Neural progenitor cell (in vitro differentiated cells): ENCODE data around the gene STX2. TPM values are rescaled to one million over a fixed set of nuclear protein-coding genes. Genes with fewer than 3 reads are reported as not detected.
"Not testable (repeated sequence)": the region's sequence is repeated elsewhere in the genome, so short reads cannot be mapped to it uniquely, and the experiment has no call there.

ENCODE experiments used
- DNase-seq: peaks from one replicate; pipeline ENCODE4 v3.0.0-alpha.2; 2016; ENCODE audit warnings: low spot score
- H2AFZ ChIP-seq: fragments of 200-600 bp; sonication (generic); replicated peaks from 2 replicates; pipeline ENCODE4 v1.6.1; 2016; ENCODE audit warnings: antibody characterized with exemption
- H3F3A ChIP-seq: fragments of 200-600 bp; sonication (generic); 2 replicates; pipeline ENCODE4 v1.6.1; 2016; ENCODE audit warnings: antibody characterized with exemption, low read depth
- H3K27ac ChIP-seq: fragments of 200-600 bp; sonication (generic); 2 replicates; pipeline ENCODE4 v1.5.1; 2016; ENCODE audit warnings: mild to moderate bottlenecking
- H3K27me3 ChIP-seq: fragments of 200-600 bp; sonication (generic); 2 replicates; pipeline ENCODE4 v1.6.1; 2016; ENCODE audit warnings: mild to moderate bottlenecking, moderate library complexity
- H3K36me3 ChIP-seq: fragments of 200-600 bp; sonication (generic); 2 replicates; pipeline ENCODE4 v1.5.1; 2016
- H3K4me1 ChIP-seq: fragments of 200-600 bp; sonication (generic); 2 replicates; pipeline ENCODE4 v1.6.1; 2016; ENCODE audit warnings: mixed run types
- H3K4me2 ChIP-seq: fragments of 200-600 bp; sonication (generic); 2 replicates; pipeline ENCODE4 v1.6.1; 2016
- H3K4me3 ChIP-seq: fragments of 200-600 bp; sonication (generic); 2 replicates; pipeline ENCODE4 v1.5.1; 2016
- H3K79me2 ChIP-seq: fragments of 200-600 bp; sonication (generic); 2 replicates; pipeline ENCODE4 v1.6.1; 2016; ENCODE audit warnings: low read depth
- H3K9ac ChIP-seq: fragments of 200-600 bp; sonication (generic); 2 replicates; pipeline ENCODE4 v1.6.1; 2016
- H3K9me3 ChIP-seq: fragments of 200-600 bp; sonication (generic); 2 replicates; pipeline ENCODE4 v1.5.1; 2016; ENCODE audit warnings: low read depth
- H4K20me1 ChIP-seq: fragments of 200-600 bp; sonication (generic); 2 replicates; pipeline ENCODE4 v1.6.1; 2016; ENCODE audit warnings: low read depth
- H3K27ac Mint-ChIP-seq: 3 replicates; pipeline ENCODE4 v1.8.0; 2021; ENCODE audit warnings: mixed read lengths
- H3K27me3 Mint-ChIP-seq: 2 replicates; pipeline ENCODE4 v1.8.0; 2022; ENCODE audit warnings: low read depth, mild to moderate bottlenecking, inconsistent platforms, moderate library complexity, mixed read lengths; ENCODE audit not compliant: insufficient read depth
- H3K36me3 Mint-ChIP-seq: 3 replicates; pipeline ENCODE4 v1.8.0; 2021; ENCODE audit warnings: mixed read lengths
- H3K4me1 Mint-ChIP-seq: 3 replicates; pipeline ENCODE4 v1.8.0; 2021; ENCODE audit warnings: mixed read lengths
- H3K4me3 Mint-ChIP-seq: 3 replicates; pipeline ENCODE4 v1.8.0; 2021; ENCODE audit warnings: mild to moderate bottlenecking, moderate library complexity, mixed read lengths
- H3K9me3 Mint-ChIP-seq: 3 replicates; pipeline ENCODE4 v1.8.0; 2020; ENCODE audit warnings: mixed read lengths
- CTCF ChIP-seq: fragments of 200-600 bp; sonication (generic); IDR thresholded peaks from 2 replicates; pipeline ENCODE4 v1.5.1; 2017; ENCODE audit warnings: antibody characterized with exemption, mild to moderate bottlenecking
- EZH2 ChIP-seq: fragments of 200-600 bp; sonication (generic); IDR thresholded peaks from 2 replicates; pipeline ENCODE4 v1.6.1; 2017; ENCODE audit warnings: antibody characterized with exemption, mild to moderate bottlenecking, moderate library complexity
- EZH2phosphoT487 ChIP-seq: fragments of 200-600 bp; sonication (generic); IDR thresholded peaks from 2 replicates; pipeline ENCODE4 v1.6.1; 2017; ENCODE audit warnings: antibody characterized with exemption
- total RNA-seq: library from RNA; depleted of rRNA; stranded (reverse); fragments of >200 nt; gene quantifications from 2 replicates; pipeline ENCODE4 v1.2.3, GENCODE V29; 2015; ENCODE audit warnings: low replicate concordance

Gene STX2
- total RNA-seq, 1 donor from 2014 or later: 44.0 TPM

GRCh38 chr12:130863298-130863697, 24.2 kb upstream of the STX2 start:
- Mint-ChIP-seq H3K9me3 (peaks cover 3% of the 10 kb centered on the region), H3K4me1 (peaks cover 6% of the 10 kb centered on the region), H3K27me3 (peaks cover 6% of the 10 kb centered on the region), H3K27ac (no peak overlapping the region), H3K4me3 (no peak overlapping the region), H3K36me3 (no peaks in the 10 kb centered on the region)
- Histone ChIP-seq H3K4me2 (no peak overlapping the region), H3K36me3 (no peaks in the 10 kb centered on the region), H3K9me3 (no peaks in the 10 kb centered on the region), H3K27me3 (no peaks in the 10 kb centered on the region), H3K79me2 (no peaks in the 10 kb centered on the region), H3K9ac (no peak overlapping the region), H4K20me1 (no peaks in the 10 kb centered on the region), H3K4me3 (no peak overlapping the region), H3F3A (no peaks in the 10 kb centered on the region), H2AFZ (no peak overlapping the region), H3K27ac (no peak overlapping the region), H3K4me1 (no peaks in the 10 kb centered on the region)
- TF ChIP-seq EZH2 (no peak), EZH2phosphoT487 (no peak), CTCF (no peak)
- no peak for DNase-seq

- not testable (repeated sequence) for H3K27me3 Mint-ChIP-seq, H3K36me3 ChIP-seq, H3K4me1 ChIP-seq, H3K9me3 Mint-ChIP-seq, H3K4me3 Mint-ChIP-seq, H3F3A ChIP-seq, H3K79me2 ChIP-seq, H3K4me1 Mint-ChIP-seq, H3K27ac Mint-ChIP-seq, H3K9ac ChIP-seq, H2AFZ ChIP-seq, H4K20me1 ChIP-seq, H3K27ac ChIP-seq, H3K4me3 ChIP-seq, H3K36me3 Mint-ChIP-seq, H3K27me3 ChIP-seq, H3K4me2 ChIP-seq, DNase-seq, H3K9me3 ChIP-seq
Observed at GRCh38 chr12:130862771-130863170, 23.7 kb upstream of the STX2 start.

DNA sequence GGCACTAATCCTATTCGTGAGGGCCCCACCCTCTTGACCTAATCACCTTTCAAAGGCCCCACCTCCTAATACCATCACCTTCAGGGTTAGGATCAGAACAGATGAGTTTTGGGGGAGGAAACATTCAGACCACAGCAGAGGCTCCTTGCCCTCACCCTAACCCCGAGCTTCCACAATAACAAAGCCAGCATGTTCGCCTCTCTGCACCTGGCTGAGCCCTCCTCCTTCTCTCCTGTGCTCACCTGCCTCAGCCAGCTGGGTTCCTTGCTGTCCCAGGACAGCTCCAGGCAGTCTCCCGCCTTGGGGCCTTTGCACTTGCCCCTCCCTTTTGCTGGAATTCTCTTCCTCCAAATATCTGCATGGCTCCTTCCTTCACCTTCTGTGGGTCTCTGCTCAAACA, 23.1 kb upstream of the STX2 start:
- Histone ChIP-seq H3K9ac (no peak overlapping the region), H3K4me3 (no peak overlapping the region), H4K20me1 (no peaks in the 10 kb centered on the region), H3K79me2 (no peaks in the 10 kb centered on the region), H3K27me3 (no peaks in the 10 kb centered on the region), H3F3A (no peaks in the 10 kb centered on the region), H3K4me1 (no peaks in the 10 kb centered on the region), H3K36me3 (no peaks in the 10 kb centered on the region), H2AFZ (no peak overlapping the region), H3K4me2 (no peak overlapping the region), H3K27ac (no peak overlapping the region), H3K9me3 (no peaks in the 10 kb centered on the region)
- Mint-ChIP-seq H3K9me3 (peaks cover 7% of the 10 kb centered on the region), H3K4me1 (peaks cover 6% of the 10 kb centered on the region), H3K4me3 (peak overlapping the region; percentile 17), H3K36me3 (no peaks in the 10 kb centered on the region), H3K27me3 (peaks cover 6% of the 10 kb centered on the region), H3K27ac (no peak overlapping the region)
- no peak for DNase-seq
- TF ChIP-seq CTCF (no peak), EZH2phosphoT487 (no peak), EZH2 (no peak)

DNA sequence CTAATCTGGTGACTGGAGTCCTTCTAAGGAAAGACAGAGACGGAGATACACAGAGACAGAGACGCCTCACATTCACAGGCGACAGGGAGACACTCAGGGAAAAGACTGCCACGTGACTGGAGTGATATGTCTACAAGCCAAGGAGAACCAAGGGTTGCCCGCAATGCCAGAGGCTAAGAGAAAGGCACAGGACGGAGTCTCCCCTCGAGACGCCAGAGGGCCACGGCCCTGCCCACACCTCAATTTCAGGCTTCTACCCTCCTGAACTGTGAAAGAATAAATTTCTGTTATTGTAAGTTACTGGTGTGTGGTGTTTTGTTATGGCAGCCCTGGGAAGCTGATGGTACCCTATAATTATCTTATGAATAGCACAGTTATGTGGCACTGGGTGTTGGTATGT, 21.3 kb upstream of the STX2 start:
- H3K4me1 Mint-ChIP-seq: peaks cover 6% of the 10 kb centered on the region
- peaks cover 4% of the 10 kb centered on the region for H3K27me3 Mint-ChIP-seq
- no peak overlapping the region for H2AFZ ChIP-seq
- no peaks in the 10 kb centered on the region for H3K9me3 ChIP-seq
- no peaks in the 10 kb centered on the region for H3K27me3 ChIP-seq
- H4K20me1 ChIP-seq: no peaks in the 10 kb centered on the region
- H3K36me3 Mint-ChIP-seq: no peaks in the 10 kb centered on the region
- no peak overlapping the region for H3K9ac ChIP-seq
- H3K4me3 Mint-ChIP-seq: no peak overlapping the region
- no peak for DNase-seq
- H3K4me3 ChIP-seq: no peak overlapping the region
- TF ChIP-seq EZH2: no peak
- TF ChIP-seq EZH2phosphoT487: no peak
- no peak for TF ChIP-seq CTCF
- H3K36me3 ChIP-seq: no peaks in the 10 kb centered on the region
- H3K27ac ChIP-seq: no peak overlapping the region
- no peak overlapping the region for H3K4me2 ChIP-seq
- H3K4me1 ChIP-seq: no peaks in the 10 kb centered on the region
- H3F3A ChIP-seq: no peaks in the 10 kb centered on the region
- H3K27ac Mint-ChIP-seq: no peak overlapping the region
- no peaks in the 10 kb centered on the region for H3K79me2 ChIP-seq
- H3K9me3 Mint-ChIP-seq: peaks cover 12% of the 10 kb centered on the region
